GM19193 (cell line): ENCODE data around the gene TGFB1I1.

Source experiments
- POLR2A ChIP-seq: IDR thresholded peaks from 4 replicates; pipeline ENCODE4 v1.6.1; 2011; ENCODE audit not compliant: insufficient read depth, insufficient read length; ENCODE audit errors: extremely low read depth

The TGFB1I1 gene

GRCh38 chr16:31474773-31475738 lies 3.1 kb downstream of the TGFB1I1 start:
- no peak for TF ChIP-seq POLR2A

GRCh38 chr16:31475946-31476302 lies 4.0 kb downstream of the TGFB1I1 start:
- no peak for TF ChIP-seq POLR2A

GRCh38 chr16:31476303-31477219 lies 4.6 kb downstream of the TGFB1I1 start:
- TF ChIP-seq POLR2A, result no peak

- TF ChIP-seq POLR2A, result no peak
Measured at GRCh38 chr16:31477220-31478216, 5.6 kb downstream of the TGFB1I1 start.

- no peak for TF ChIP-seq POLR2A
Measured at GRCh38 chr16:31478956-31479355, 7.0 kb downstream of the TGFB1I1 start.

- no peak for TF ChIP-seq POLR2A
Measured at GRCh38 chr16:31479751-31480150, 7.8 kb downstream of the TGFB1I1 start.

- no peak for TF ChIP-seq POLR2A
Measured at GRCh38 chr16:31480851-31481536, 9.0 kb downstream of the TGFB1I1 start.

- no peak for TF ChIP-seq POLR2A
Measured at GRCh38 chr16:31483081-31483480, 11.1 kb downstream of the TGFB1I1 start, which contains the start of gene SLC5A2. Gene SLC5A2, plus strand, starts transcription at chr16:31483123. Its CDS starts 14 bp downstream, at chr16:31483137.

- TF ChIP-seq POLR2A, result no peak
Measured at GRCh38 chr16:31484491-31485171, 12.7 kb downstream of the TGFB1I1 start.

- TF ChIP-seq POLR2A, result no peak
Measured at GRCh38 chr16:31485571-31485970, 13.6 kb downstream of the TGFB1I1 start.

GRCh38 chr16:31486045-31486444 lies 14.1 kb downstream of the TGFB1I1 start:
- no peak for TF ChIP-seq POLR2A

- no peak for TF ChIP-seq POLR2A
Measured at GRCh38 chr16:31487071-31487719, 15.2 kb downstream of the TGFB1I1 start.
